ENCODE results near the gene BTBD3.

DNA sequence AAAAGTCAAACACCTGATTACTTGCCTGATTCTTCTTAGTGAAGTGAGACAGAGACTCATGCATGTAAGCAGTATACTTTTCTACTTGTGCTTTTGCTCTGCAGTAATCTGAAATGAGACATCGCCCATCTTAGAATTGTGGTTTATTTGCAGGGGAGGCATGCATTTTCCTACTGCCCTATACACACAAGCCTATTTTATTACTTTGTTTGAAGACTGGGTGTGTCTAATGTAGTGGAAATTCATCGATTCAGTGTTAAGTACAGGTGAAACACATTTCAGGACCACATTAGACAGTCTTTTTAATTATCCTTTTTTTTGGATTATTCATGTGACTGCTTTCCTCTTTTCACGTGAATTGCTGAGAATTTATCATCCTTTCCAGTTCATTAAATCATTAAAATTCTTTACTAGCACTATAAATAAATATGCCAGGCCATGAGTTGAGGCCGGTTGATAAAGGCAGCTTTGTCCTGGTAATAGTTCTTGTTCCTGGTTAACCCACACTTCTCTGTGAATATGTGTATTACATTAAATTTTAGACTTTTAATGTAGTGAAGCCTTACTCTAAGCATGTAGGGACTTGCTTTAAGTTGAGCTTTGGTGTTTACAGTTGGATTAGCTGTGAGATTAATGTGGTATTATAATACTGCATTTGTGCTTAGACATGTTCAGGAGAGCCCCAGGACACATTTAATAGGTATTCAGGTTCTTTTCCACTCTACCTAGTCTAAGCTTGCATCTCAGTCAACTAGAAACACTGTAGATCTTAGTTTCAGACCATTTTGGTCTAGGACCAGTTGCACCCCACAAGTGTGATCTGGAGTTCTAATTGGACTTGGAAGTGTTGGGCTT lies 10.8 kb upstream of the BTBD3 start:
- TF ChIP-seq CTCF (IDR thresholded peaks at IDR 0.05) (no peak), POLR2A (IDR thresholded peaks at IDR 0.05) (no peak)

Data from testis (tissue), 2 donors.